ENCODE results near the gene SRSF11. TPM values are rescaled to one million over a fixed set of nuclear protein-coding genes. Genes with fewer than 3 reads are reported as not detected.

Gene SRSF11
- total and polyA plus RNA-seq, 2 of the 8 experiments (the other 6 are each of a cell fraction or from before 2014, with no cell fraction given) = 183 to 260 TPM

GRCh38 chr1:70293186-70293843 is 72.1 kb downstream of the SRSF11 start:
- Histone ChIP-seq H2AFZ (ENCODE audit: low read length) (no peak overlapping the region), H3K18ac (ENCODE audit: extremely low read depth, low read length) (no peak overlapping the region), H3K23ac (ENCODE audit: insufficient read length) (no peak overlapping the region), H3K23me2 (ENCODE audit: low read depth, low read length) (no peaks in the 10 kb centered on the region; the same call in 1 of the 2 replicates), H4K20me1 (replicated peaks in 1 of 2; ENCODE audit: control insufficient read depth in 1 of 2, insufficient read depth in 2 of 2, low read length in 2 of 2) (peaks cover 0 to 2% of the 10 kb centered on the region in 2 experiments), H4K91ac (replicated peaks; ENCODE audit: insufficient read length, low read length) (no peak overlapping the region), H2BK120ac (replicated peaks; ENCODE audit: low read depth, low read length) (no peak overlapping the region), H2BK5ac (ENCODE audit: low read depth, low read length) (no peak overlapping the region), H4K8ac (ENCODE audit: extremely low read depth, insufficient read depth, low read length) (no peak overlapping the region), H3K79me1 (ENCODE audit: low read depth, low read length) (no peaks in the 10 kb centered on the region), H3K4ac (replicated peaks; ENCODE audit: insufficient read length, low read depth, low read length) (no peak overlapping the region), H3K27me3 (replicated peaks in 1 of 4; ENCODE audit: control insufficient read depth in 3 of 4, extremely low read depth in 1 of 4, insufficient read depth in 3 of 4, low read length in 3 of 4) (no peaks in the 10 kb centered on the region), H3K4me2 (ENCODE audit: insufficient read depth in 1 of 2, low read depth in 2 of 2, low read length in 2 of 2) (no peak overlapping the region), H3K14ac (ENCODE audit: insufficient read length) (no peak overlapping the region), H2BK12ac (ENCODE audit: low read depth, low read length) (no peak overlapping the region), H2BK20ac (ENCODE audit: low read length) (no peak overlapping the region), H3K9ac (replicated peaks in 1 of 4; ENCODE audit: extremely low read depth in 1 of 4, low read depth in 3 of 4, low read length in 3 of 4) (no peak overlapping the region), H3K4me1 (replicated peaks in 1 of 4; ENCODE audit: control insufficient read depth in 3 of 4, insufficient read depth in 4 of 4, low read length in 3 of 4) (no peaks in the 10 kb centered on the region), H3K36me3 (ENCODE audit: control insufficient read depth in 2 of 4, insufficient read depth in 4 of 4, low read length in 3 of 4) (peaks cover 0 to 47% (median 11%) of the 10 kb centered on the region in 4 experiments; a peak in 5 of 8 replicates), H3K56ac (replicated peaks; ENCODE audit: insufficient read length, low read depth, low read length) (no peak overlapping the region), H4K5ac (ENCODE audit: insufficient read length, low read depth, low read length) (no peak overlapping the region), H3K4me3 (ENCODE audit: extremely low read depth in 1 of 4, insufficient read depth in 2 of 4, low read depth in 3 of 4, low read length in 4 of 4) (no peak overlapping the region), H3K9me3 (ENCODE audit: insufficient read depth in 2 of 2, low read depth in 1 of 2, low read length in 1 of 2) (no peaks in the 10 kb centered on the region), H3K79me2 (ENCODE audit: control insufficient read depth in 1 of 2, insufficient read depth in 2 of 2, low read length in 2 of 2) (no peaks in the 10 kb centered on the region), H3K27ac (ENCODE audit: low read depth, low read length) (no peak overlapping the region), H2AK5ac (ENCODE audit: low read depth, low read length) (no peak overlapping the region), H2BK15ac (ENCODE audit: low read length) (no peak overlapping the region)
- FAIRE-seq = no peak
- TF ChIP-seq EP300 (IDR thresholded peaks at IDR 0.05; ENCODE audit: borderline replicate concordance in 1 of 2, low read depth in 2 of 2, low read length in 2 of 2) (no peak), HDAC6 (IDR thresholded peaks at IDR 0.05; ENCODE audit: low read depth, low read length) (no peak), NRF1 (IDR thresholded peaks at IDR 0.05; ENCODE audit: low read depth, low read length) (no peak), SAP30 (IDR thresholded peaks at IDR 0.05; ENCODE audit: insufficient read depth, insufficient replicate concordance, low read length) (no peak), GABPA (IDR thresholded peaks at IDR 0.05; ENCODE audit: borderline replicate concordance, insufficient read depth, low read length) (no peak), RAD21 (IDR thresholded peaks at IDR 0.05 in 1 of 2, conservative IDR thresholded peaks at IDR 0.05 in 1 of 2; ENCODE audit: low read depth in 2 of 2, low read length in 2 of 2) (no peak)
- ChIA-PET CTCF (ENCODE audit: partially characterized antibody) (interaction anchor here (0.6 to 1.1 kb wide), 2 partner anchors 194 kb away, joined by 3 read pairs; no protein-coding TSS in a partner anchor), POLR2A (ENCODE audit: partially characterized antibody) (interaction anchor here (0.8 to 1.4 kb wide), 4 partner anchors 57 to 118 kb away, joined by 3 to 5 read pairs (median 4); partner anchors contain the start of genes CTH and SRSF11)
- no peak for DNase-seq (ENCODE audit: low read depth in 1 of 2, low spot score in 2 of 2)
